A549 (cell line): ENCODE measurements around the gene ROR2.

ENCODE experiments used
- CTCF ChIP-seq: fragments of >200 bp; sonication (Bioruptor Twin); formaldehyde crosslinking; IDR thresholded peaks from 3 replicates; pipeline ENCODE4 v1.5.1; 2016
- ELK1 ChIP-seq: fragments of 150-350 bp; IDR thresholded peaks from 2 replicates; pipeline ENCODE4 v1.6.1; 2014; ENCODE audit warnings: low read depth, mild to moderate bottlenecking, low read length
- KDM1A ChIP-seq: fragments of 200-600 bp; sonication (generic); IDR thresholded peaks from 2 replicates; pipeline ENCODE4 v1.6.1; 2016; ENCODE audit warnings: low read depth, mild to moderate bottlenecking
- MAX ChIP-seq: IDR thresholded peaks from 2 replicates; pipeline ENCODE4 v1.6.1; 2012
- MYC ChIP-seq: IDR thresholded peaks from 2 replicates; pipeline ENCODE4 v1.6.1; 2012; ENCODE audit warnings: mild to moderate bottlenecking, inconsistent platforms, low read length, improper control_type of control experiment, borderline replicate concordance
- POLR2A ChIP-seq: IDR thresholded peaks from 2 replicates; pipeline ENCODE4 v1.6.1; 2012; ENCODE audit warnings: mild to moderate bottlenecking, low read length
- RCOR1 ChIP-seq: fragments of 150-350 bp; IDR thresholded peaks from 2 replicates; pipeline ENCODE4 v1.6.1; 2014; ENCODE audit warnings: antibody characterized with exemption, low read length, low read depth
- RFX5 ChIP-seq: fragments of 450-650 bp; IDR thresholded peaks from 2 replicates; pipeline ENCODE4 v1.7.1; 2014; ENCODE audit warnings: antibody characterized with exemption, mild to moderate bottlenecking, moderate library complexity
- SREBF2 ChIP-seq: fragments of 450-650 bp; IDR thresholded peaks from 2 replicates; pipeline ENCODE4 v1.6.1; 2014; ENCODE audit warnings: mild to moderate bottlenecking, moderate library complexity
- TP53 ChIP-seq: fragments of 250-450 bp; sonication (Bioruptor Pico); IDR thresholded peaks from 2 replicates; pipeline ENCODE4 v1.5.0; 2021; ENCODE audit warnings: mild to moderate bottlenecking, moderate library complexity
- USF2 ChIP-seq: fragments of 450-650 bp; IDR thresholded peaks from 2 replicates; pipeline ENCODE4 v1.6.1; 2014; ENCODE audit warnings: antibody characterized with exemption
- TF ChIP-seq, protein P1 (sequence below): fragments of >200 bp; sonication (Bioruptor Twin); formaldehyde crosslinking; IDR thresholded peaks from 2 replicates; pipeline ENCODE4 v1.6.1; 2016

DNA sequence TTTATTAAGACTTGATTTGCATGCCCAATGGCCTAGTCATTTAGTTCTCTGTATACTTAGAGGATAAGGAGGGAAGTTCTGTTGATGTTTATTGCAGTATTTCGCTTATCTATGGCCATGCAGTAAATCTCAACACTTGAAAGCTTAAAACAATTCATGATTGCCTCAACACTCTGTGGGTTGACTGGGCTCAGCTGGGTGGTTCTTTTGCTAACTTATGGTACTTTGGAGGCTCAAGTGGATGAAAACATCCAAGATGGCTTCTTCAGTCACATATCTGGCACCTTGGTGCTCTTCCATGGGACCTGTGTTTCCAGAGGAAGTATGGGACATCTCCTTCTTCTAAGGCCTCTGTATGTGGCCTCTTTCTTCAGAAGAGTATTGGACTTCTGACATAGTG lies 10.3 kb upstream of the ROR2 start:
- TF ChIP-seq MYC, result no peak
- TF ChIP-seq, protein P1, sequence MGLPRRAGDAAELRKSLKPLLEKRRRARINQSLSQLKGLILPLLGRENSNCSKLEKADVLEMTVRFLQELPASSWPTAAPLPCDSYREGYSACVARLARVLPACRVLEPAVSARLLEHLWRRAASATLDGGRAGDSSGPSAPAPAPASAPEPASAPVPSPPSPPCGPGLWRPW, result no peak
- no peak for TF ChIP-seq SREBF2
- TF ChIP-seq CTCF, result no peak
- no peak for TF ChIP-seq RCOR1
- no peak for TF ChIP-seq RFX5
- TF ChIP-seq POLR2A, result no peak
- TF ChIP-seq KDM1A, result no peak
- TF ChIP-seq ELK1, result no peak
- TF ChIP-seq TP53, result no peak
- no peak for TF ChIP-seq MAX
- no peak for TF ChIP-seq USF2
